GM18505 (cell line): Measurements from ENCODE around the gene DPP6.

Source experiments
- ATAC-seq: cut with Tn5 transposase; IDR thresholded peaks from one replicate; pipeline ENCODE4 v1.9.1; 2021; ENCODE audit not compliant: unreplicated experiment
- POLR2A ChIP-seq: IDR thresholded peaks from 4 replicates; pipeline ENCODE4 v1.6.1; 2011; ENCODE audit warnings: borderline replicate concordance; ENCODE audit not compliant: insufficient read depth, insufficient read length; ENCODE audit errors: extremely low read depth

The DPP6 gene

GRCh38 chr7:154188330-154188729, 136.1 kb downstream of the DPP6 start:
- TF ChIP-seq POLR2A: no peak
- ATAC-seq: no peak

- no peak for TF ChIP-seq POLR2A
- no peak for ATAC-seq
These were observed 143.1 kb downstream of the DPP6 start for GRCh38 chr7:154195266-154195665.

DNA sequence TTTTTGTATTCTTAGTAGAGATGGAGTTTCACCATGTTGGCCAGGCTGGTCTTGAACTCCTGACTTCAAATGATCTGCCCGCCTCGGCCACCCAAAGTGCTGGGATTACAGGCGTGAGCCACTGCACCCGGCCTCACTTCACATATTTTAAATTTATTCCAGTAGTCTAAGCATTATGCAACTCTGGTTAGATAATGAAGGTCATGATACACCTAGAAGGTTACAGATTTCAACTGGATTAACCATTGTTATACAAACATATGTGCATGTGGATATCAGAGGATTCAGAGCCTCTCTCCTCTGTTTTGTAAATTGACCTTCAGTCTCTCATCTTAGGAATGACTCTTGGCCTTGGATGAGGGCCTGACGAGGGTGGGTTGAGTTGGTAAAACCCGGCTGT, 146.3 kb downstream of the DPP6 start:
- ATAC-seq: no peak
- no peak for TF ChIP-seq POLR2A

DNA sequence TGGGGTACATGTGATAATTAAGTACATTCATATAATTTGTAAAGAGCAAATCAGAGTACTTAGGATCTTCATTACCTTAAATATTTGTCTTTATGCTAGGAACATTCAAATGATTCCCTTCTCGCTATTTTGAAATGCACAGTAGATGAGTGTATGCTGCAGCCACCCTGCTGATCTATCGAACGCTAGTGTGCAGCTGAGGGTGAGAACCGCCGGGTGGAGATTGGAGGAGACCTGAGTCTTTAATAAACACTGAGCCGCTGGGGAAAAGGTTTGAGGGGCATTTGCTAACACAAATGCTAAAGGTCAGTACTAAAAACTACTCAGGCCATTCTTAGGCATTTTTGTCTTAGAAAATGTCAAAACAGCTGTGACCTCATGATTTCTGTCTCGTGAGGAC, 148.0 kb downstream of the DPP6 start:
- no peak for ATAC-seq
- TF ChIP-seq POLR2A: no peak

DNA sequence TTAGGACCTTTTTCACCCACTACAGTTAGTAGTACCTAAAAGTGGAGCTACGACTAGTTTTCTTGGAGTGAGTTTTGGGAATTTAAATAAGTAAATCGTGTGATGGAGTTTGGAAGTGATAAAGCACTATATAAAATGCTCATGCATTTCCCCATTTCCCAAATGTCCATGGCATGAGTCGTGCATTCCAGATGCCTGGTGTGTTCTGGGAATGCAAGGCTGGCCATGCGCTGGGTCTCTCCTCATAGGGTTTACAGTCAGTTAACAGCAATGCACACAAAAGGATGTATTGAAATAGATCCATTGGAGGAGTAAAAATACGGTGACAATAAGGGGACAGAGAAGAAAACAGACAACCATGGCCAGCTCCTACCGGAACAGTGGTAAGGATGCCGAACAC, 149.8 kb downstream of the DPP6 start:
- no peak for ATAC-seq
- no peak for TF ChIP-seq POLR2A

DNA sequence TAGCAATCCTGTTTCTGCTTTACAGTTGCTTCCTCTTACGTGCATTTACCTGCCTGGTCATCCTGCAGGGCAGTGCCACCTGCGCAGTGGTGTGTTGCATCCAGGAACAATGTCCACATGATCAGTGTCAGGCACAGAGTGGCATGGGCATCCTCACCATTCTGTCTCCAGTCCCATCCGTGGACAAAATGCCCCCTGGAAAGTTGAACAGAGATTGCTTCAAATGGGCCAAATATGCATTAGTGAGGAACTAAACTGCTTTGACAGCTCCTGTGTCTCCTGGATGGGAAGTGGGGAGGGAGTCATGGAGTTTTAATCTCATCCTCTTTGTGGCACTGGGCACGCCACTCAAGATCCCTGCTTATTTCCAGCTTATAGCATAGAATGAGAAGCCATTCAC, 151.8 kb downstream of the DPP6 start:
- no peak for ATAC-seq
- no peak for TF ChIP-seq POLR2A

DNA sequence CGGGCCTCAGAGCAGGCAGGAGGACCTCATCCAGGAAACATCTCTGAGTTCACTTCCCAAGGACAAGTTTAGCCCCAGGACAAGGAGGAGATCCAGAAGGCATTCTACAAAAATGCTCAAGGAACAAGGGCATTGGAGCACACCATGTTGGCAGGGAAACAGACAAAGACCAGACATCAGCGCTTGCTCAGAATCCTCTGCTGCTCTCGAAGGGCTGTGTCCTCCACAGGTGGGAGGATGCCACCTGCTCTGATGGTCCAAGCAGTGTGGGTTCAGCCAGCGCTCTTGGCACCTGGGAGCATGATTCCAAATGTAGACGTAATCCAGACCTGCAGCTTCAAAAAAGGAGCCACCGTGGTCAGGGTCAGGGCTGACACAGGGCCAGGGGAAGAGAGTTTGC, 160.7 kb downstream of the DPP6 start:
- TF ChIP-seq POLR2A: no peak
- no peak for ATAC-seq

- no peak for TF ChIP-seq POLR2A
- ATAC-seq: no peak
These were observed 165.6 kb downstream of the DPP6 start for GRCh38 chr7:154217688-154218340.

GRCh38 chr7:154231732-154232131, 179.5 kb downstream of the DPP6 start:
- ATAC-seq: no peak
- no peak for TF ChIP-seq POLR2A

- no peak for TF ChIP-seq POLR2A
- no peak for ATAC-seq
These were observed 180.5 kb downstream of the DPP6 start for GRCh38 chr7:154232700-154233099.

GRCh38 chr7:154241988-154242387, 189.8 kb downstream of the DPP6 start:
- ATAC-seq: no peak
- TF ChIP-seq POLR2A: no peak

- no peak for ATAC-seq
- no peak for TF ChIP-seq POLR2A
These were observed 190.5 kb downstream of the DPP6 start for GRCh38 chr7:154242709-154243108.

DNA sequence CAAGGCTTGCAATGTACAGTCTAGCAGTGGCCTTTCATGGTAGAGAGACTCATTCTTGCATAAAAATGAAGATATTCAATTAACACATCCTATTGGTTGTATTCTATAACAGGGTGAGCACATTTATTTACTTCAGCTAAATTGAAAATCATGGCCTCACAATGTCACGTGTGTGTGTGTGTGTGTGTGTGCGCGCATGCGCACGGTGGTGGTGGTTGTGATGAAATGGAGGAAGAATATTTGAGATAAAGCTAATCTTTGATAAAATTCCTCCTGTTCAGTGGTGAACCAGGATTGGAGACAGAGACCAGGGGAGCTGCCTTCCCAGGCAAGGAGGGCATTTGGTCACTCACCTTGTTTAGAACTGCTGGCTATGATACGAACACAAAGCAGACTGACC, 199.8 kb downstream of the DPP6 start:
- TF ChIP-seq POLR2A: no peak
- no peak for ATAC-seq

DNA sequence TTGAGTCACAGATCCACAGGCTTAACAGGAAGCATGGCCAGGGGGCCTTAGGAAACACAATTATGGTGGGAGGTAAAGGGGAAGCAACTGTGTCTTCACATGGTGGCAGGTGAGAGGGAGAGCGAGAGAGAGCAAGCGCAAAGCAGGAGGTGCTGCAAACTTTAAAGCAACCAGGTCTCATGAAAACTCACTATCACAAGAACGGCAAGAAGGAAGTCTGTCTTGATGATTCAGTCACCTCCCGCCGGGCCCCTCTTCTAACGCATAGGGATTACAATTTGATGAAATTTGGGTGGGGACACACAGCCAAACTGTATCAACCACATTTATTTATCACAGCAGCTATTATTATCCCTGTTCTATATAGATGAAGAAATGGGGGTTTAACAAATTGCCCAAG, 201.6 kb downstream of the DPP6 start:
- no peak for TF ChIP-seq POLR2A
- ATAC-seq: no peak

GRCh38 chr7:154255324-154255723, 203.1 kb downstream of the DPP6 start:
- no peak for ATAC-seq
- TF ChIP-seq POLR2A: no peak

DNA sequence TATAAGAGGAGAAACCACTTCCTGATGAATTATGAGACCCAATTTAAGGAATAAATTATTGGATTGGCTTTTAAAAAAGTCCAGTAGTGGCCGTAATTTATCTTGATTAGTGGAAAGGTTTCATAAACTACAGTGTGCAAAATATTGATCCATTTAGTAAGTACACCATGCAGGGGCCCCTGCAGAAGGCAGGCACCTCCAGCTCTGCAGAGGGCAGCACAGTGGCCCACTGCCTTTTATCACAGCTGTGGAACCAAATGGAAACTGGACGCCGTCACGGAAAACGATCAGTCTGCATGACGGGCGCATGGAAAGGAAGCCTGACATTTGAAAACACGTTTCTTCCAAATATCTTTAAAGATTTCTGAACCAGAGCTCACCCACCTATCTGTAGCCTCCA, 204.0 kb downstream of the DPP6 start:
- TF ChIP-seq POLR2A: no peak
- ATAC-seq: no peak

GRCh38 chr7:154259396-154259795, 207.2 kb downstream of the DPP6 start:
- no peak for ATAC-seq
- no peak for TF ChIP-seq POLR2A
